Thyroid gland (tissue), 4 donors: ENCODE measurements around the gene SLC7A9.

ENCODE experiments used
- POLR2A ChIP-seq, 2 donors: fragments of 450-650 bp; IDR thresholded peaks; one replicate each; pipeline ENCODE4 v1.6.1; 2017; ENCODE audit warnings: antibody characterized with exemption in 2 of 2, mild to moderate bottlenecking in 2 of 2, moderate library complexity in 1 of 2
- TF ChIP-seq, protein P1 (sequence below), 6 experiments: fragments of 200-600 bp in 3 of 6; fragments of 450-650 bp in 3 of 6; sonication (generic) in 3 of 6; IDR thresholded peaks; one replicate each; pipeline ENCODE4 v1.5.1; 2016 to 2019; ENCODE audit warnings: antibody characterized with exemption in 6 of 6, mild to moderate bottlenecking in 2 of 6, inconsistent platforms in 1 of 6, moderate library complexity in 1 of 6

- TF ChIP-seq, protein P1, sequence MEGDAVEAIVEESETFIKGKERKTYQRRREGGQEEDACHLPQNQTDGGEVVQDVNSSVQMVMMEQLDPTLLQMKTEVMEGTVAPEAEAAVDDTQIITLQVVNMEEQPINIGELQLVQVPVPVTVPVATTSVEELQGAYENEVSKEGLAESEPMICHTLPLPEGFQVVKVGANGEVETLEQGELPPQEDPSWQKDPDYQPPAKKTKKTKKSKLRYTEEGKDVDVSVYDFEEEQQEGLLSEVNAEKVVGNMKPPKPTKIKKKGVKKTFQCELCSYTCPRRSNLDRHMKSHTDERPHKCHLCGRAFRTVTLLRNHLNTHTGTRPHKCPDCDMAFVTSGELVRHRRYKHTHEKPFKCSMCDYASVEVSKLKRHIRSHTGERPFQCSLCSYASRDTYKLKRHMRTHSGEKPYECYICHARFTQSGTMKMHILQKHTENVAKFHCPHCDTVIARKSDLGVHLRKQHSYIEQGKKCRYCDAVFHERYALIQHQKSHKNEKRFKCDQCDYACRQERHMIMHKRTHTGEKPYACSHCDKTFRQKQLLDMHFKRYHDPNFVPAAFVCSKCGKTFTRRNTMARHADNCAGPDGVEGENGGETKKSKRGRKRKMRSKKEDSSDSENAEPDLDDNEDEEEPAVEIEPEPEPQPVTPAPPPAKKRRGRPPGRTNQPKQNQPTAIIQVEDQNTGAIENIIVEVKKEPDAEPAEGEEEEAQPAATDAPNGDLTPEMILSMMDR (IDR thresholded peaks at IDR 0.05) = no peak
- TF ChIP-seq POLR2A (IDR thresholded peaks at IDR 0.05) = no peak
These were observed 12.0 kb downstream of the SLC7A9 start for GRCh38 chr19:32857584-32857983.
